Epithelial cell of prostate (primary cell): ENCODE data around the gene SERPINE1.

Experiments used
- DNase-seq: peaks from one replicate; pipeline ENCODE4 v3.0.0-alpha.2; 2011; ENCODE audit warnings: low read depth, low spot score
- H3K27ac ChIP-seq: fragments of 450-650 bp; 2 replicates; pipeline ENCODE4 v1.5.1; 2017; ENCODE audit warnings: mild to moderate bottlenecking

The SERPINE1 gene

GRCh38 chr7:101166909-101167644, 40.2 kb downstream of the SERPINE1 start:
- DNase-seq, result no peak
- H3K27ac ChIP-seq, result no peak overlapping the region

DNA sequence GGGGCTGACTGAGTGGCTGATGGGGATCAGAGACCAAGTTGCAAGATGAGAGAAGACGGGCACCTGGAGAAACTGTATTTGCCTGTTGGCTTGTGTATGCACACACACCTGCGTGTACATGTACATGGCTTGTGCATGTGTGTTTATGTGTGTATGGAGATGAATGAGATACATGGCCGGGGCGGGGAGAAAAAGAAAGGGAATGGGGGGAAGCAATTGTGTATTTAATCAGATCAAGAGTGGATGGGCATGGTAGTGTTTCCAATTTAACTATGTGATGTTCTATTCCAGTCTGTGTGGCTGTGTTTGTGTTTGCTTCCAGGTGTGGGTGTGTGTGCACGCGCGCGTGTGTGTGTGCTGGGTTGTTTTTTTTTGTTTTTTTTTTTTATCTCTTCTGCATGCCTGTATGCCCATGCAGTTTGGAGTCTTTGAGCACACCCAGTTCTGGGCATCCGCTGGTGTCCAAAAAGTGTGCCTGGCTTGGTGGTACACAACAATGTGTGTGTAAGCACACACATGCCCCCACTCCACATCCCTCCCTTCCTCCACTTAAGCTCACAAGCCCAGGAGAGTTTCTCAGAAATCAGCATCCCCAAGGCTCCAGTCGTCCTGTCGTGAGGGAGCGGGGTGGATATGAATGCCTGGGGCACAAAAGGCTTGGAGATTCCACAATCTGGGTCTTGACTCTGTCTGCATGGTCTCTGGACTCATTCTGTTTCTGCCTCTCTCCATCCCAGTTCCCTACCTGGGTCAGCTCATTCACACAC, 40.9 kb downstream of the SERPINE1 start:
- no peak for DNase-seq
- H3K27ac ChIP-seq, result no peak overlapping the region

GRCh38 chr7:101168412-101169049, 41.6 kb downstream of the SERPINE1 start:
- H3K27ac ChIP-seq, result no peak overlapping the region
- no peak for DNase-seq

- DNase-seq, result no peak
- no peak overlapping the region for H3K27ac ChIP-seq
These were observed 42.4 kb downstream of the SERPINE1 start for GRCh38 chr7:101169110-101169837.

DNA sequence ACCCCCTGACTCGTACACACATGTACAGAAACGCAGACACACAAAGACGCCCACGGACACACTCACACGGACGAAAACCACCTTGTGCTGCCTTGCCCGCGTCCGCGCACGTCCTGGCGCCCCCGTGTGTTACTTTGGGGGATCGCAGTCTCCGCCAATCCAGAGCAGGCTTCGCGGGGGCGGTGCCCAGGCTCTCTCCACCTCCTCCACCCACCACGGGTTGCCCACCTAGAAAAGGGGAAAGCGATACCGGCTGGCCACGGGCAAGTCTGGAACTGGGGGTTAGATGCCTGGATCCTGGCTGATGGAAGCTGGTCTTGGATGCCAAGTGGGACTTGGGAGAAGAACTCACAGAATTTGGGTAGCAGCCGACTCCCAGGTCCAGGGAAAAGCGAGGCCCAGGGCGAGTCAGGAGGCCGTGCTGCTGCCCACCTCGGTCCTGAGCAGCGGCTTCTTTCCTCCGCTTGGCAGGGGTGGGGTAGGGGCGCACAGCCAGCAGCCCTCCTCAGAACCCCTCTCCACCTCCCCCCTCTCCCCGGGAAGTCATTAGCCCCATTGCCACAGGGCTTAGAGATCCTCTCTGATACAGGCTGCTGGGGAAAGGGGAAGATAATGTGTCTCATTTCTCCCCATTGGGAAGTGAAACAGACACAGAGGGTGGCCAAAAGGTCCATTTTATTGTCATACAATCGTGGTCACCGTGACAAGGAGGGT, 43.1 kb downstream of the SERPINE1 start:
- no peak for DNase-seq
- no peak overlapping the region for H3K27ac ChIP-seq

DNA sequence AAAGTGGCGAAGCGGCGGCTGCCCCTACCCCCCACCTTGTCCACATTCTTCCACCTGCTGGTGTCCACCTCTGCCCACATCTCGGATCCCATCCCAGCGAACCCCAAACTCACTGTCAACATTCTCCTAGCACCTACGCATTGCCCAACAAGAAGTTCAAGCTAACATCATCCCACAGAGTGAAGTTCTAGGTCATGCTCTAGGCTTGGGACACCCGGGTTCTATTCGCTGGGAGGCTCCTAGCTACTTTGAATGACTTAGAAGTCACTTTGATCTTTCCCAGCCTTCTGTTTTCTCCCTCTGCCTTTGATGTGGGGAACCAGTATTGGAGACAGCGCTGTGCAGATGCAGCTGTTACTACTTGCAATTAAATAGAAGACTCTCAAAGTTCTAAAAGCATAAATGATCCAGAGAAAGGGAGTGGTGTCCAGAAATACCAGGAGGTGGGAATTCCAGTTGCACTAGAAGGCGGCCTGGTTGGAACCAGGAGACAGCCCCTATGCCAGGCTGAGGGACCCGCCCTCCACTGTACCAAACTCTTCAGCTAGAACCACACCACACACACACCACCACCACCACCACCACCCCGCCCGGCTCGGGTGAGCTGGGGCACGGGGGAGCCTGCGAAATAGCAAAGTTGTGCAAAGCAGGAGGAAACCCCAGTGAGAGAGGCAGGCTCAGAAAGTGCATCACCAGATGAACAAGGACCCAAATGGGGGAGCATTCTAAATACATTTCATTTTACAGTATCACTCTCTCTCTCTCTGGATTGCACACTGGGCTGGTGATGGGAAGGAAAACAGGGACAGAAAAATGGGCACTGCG, 43.9 kb downstream of the SERPINE1 start:
- no peak for DNase-seq
- no peak overlapping the region for H3K27ac ChIP-seq

- H3K27ac ChIP-seq, result no peak overlapping the region
- DNase-seq, result no peak
These were observed 44.5 kb downstream of the SERPINE1 start for GRCh38 chr7:101171442-101171837.

GRCh38 chr7:101172005-101172853, 45.3 kb downstream of the SERPINE1 start:
- no peak overlapping the region for H3K27ac ChIP-seq
- no peak for DNase-seq

- H3K27ac ChIP-seq, result no peak overlapping the region
These were observed 46.2 kb downstream of the SERPINE1 start for GRCh38 chr7:101172854-101173751.

GRCh38 chr7:101173752-101174244, 46.9 kb downstream of the SERPINE1 start:
- no peak for DNase-seq
- no peak overlapping the region for H3K27ac ChIP-seq

More at GRCh38 chr7:101172854-101173751, 46.2 kb downstream of the SERPINE1 start:
- no peak for DNase-seq

- H3K27ac ChIP-seq, result no peak overlapping the region
- no peak for DNase-seq
These were observed 47.5 kb downstream of the SERPINE1 start for GRCh38 chr7:101174322-101174854.

DNA sequence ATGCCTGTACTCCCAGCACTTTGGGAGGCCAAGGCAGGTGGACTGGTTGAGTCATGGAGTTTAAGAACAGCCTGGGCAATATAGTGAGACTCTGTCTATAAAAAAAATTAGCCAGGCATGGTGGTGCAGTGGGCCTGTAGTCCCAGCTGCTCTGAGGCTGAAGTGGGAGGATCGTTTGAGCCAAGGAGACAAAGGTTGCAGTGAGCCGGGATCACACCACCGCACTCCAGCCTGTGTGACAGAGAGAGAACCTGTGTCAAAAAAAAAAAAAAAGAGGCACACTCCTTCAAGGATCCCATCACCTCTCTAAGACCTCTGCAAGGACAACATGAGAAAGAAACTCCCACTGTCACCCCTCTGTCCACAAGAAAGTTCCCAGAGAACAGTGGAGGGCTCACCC, 48.8 kb downstream of the SERPINE1 start:
- no peak for DNase-seq
- H3K27ac ChIP-seq, result no peak overlapping the region

- H3K27ac ChIP-seq, result no peak overlapping the region
- no peak for DNase-seq
These were observed 50.7 kb downstream of the SERPINE1 start for GRCh38 chr7:101177644-101178043.

- no peak for DNase-seq
- no peak overlapping the region for H3K27ac ChIP-seq
These were observed 52.2 kb downstream of the SERPINE1 start for GRCh38 chr7:101179117-101179516.

DNA sequence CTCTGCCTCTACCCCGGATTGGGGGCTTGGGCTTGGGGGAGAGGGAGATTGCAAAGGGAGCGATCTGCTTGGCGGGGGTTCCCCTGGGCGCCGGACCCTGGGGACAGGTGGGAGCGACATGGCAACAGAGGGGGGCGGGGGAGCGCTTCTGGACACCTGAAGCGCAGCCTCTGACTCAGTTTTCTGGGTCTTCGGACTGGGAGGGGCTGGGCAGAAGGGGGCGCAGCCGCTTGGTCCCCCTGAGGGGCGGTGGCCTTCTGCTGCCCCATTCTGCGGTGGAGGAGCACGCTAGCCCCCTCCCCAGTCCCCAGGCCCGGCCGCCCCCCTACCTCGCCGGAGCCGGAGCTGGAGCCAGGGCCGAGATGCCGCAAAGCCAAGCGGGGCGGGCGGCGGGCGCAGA, 52.8 kb downstream of the SERPINE1 start:
- H3K27ac ChIP-seq, result no peak overlapping the region
- DNase-seq, result no peak

DNA sequence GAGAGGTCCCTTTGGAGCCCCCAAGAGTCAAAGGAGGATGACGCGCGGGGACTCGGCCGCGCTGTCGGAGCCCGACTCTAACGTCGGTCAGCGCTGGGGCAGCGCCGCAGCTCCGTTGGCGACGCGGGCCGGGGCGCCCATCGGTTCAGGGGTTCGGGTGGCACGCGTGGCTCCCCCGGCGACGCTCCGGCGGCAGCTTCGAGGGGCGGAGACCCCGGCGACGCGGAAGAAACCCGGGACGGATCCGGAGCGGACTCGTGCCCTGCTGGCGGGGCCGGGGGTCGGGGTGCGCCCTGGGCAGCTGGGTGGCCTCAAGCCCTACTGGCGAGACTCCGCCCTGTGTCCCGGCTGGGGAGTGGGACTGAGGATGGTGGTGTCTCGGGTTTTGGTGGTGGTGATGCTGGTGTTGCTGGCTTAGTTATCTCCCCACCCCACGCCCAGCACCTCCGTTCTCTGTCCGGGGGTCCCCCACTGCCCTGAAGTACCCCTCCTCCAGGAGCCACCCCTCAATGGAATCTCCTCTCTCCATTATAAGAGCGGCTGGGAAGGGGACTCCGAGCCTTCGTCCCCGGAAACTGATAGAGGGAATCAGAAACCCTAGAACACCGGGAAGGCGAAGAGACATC, 53.3 kb downstream of the SERPINE1 start, which contains the start of gene NAT16:
Gene NAT16 (minus strand): TSS at position 164 of the 626 bp plus-strand sequence. CDS start 5,486 bp downstream, outside the sequence.
- no peak within 1 kb of the TSS for H3K27ac ChIP-seq
- DNase-seq, result no peak
